HG02759 (cell line): ENCODE data around the gene ZDHHC11.
"Not testable (repeated sequence)": the region's sequence is repeated elsewhere in the genome, so short reads cannot be mapped to it uniquely, and the experiment has no call there.

Experiments
- ATAC-seq: cut with Tn5 transposase; IDR thresholded peaks from one replicate; pipeline ENCODE4 v1.9.1; 2021; ENCODE audit warnings: mild to moderate bottlenecking, moderate library complexity; ENCODE audit not compliant: unreplicated experiment

The ZDHHC11 gene

GRCh38 chr5:750226-750625, 100.6 kb downstream of the ZDHHC11 start:
- not testable (repeated sequence) for ATAC-seq

- ATAC-seq, result no peak
Observed at GRCh38 chr5:749101-749670, 101.6 kb downstream of the ZDHHC11 start.

- ATAC-seq, result not testable (repeated sequence)
Observed at GRCh38 chr5:748011-748980, 102.5 kb downstream of the ZDHHC11 start.

GRCh38 chr5:747303-747844, 103.4 kb downstream of the ZDHHC11 start:
- not testable (repeated sequence) for ATAC-seq

GRCh38 chr5:746258-746761, 104.5 kb downstream of the ZDHHC11 start:
- no peak for ATAC-seq
